Activated CD4-positive, CD25-positive, alpha-beta regulatory T cell treated with anti-CD3 and anti-CD28 coated beads, Interleukin-2, amount 50 U/mL, for 24 hours (primary cell): ENCODE results near the gene TOM1.
"Not testable (repeated sequence)": the region's sequence is repeated elsewhere in the genome, so short reads cannot be mapped to it uniquely, and the experiment has no call there.

Source experiments
- ATAC-seq, 2 donors: fragments of 150-1000 bp; cut with Tn5 transposase; one replicate each; pipeline ENCODE4 v1.10.0; 2021; ENCODE audit warnings: mild to moderate bottlenecking in 1 of 2, moderate library complexity in 1 of 2

TOM1 gene

GRCh38 chr22:35346596-35347220, 47.0 kb downstream of the TOM1 start:
- no peak for ATAC-seq

GRCh38 chr22:35347462-35347861, 47.8 kb downstream of the TOM1 start:
- ATAC-seq = no peak

GRCh38 chr22:35348026-35348590, 48.4 kb downstream of the TOM1 start:
- ATAC-seq = no peak

- ATAC-seq = no peak
Observed at GRCh38 chr22:35348703-35349102, 49.0 kb downstream of the TOM1 start.

GRCh38 chr22:35349368-35349703, 49.6 kb downstream of the TOM1 start:
- no peak for ATAC-seq

- ATAC-seq = no peak
Observed at GRCh38 chr22:35349704-35350538, 50.2 kb downstream of the TOM1 start.

- peak; percentile 85 to 88 for ATAC-seq
Observed at GRCh38 chr22:35350539-35351503, 51.1 kb downstream of the TOM1 start.

GRCh38 chr22:35352214-35353111, 52.8 kb downstream of the TOM1 start:
- peak; percentile 63 to 68 for ATAC-seq

- no peak for ATAC-seq
Observed at GRCh38 chr22:35353318-35353717, 53.6 kb downstream of the TOM1 start.

GRCh38 chr22:35354068-35354467, 54.4 kb downstream of the TOM1 start:
- no peak for ATAC-seq

- ATAC-seq = no peak
Observed at GRCh38 chr22:35357883-35358621, 58.4 kb downstream of the TOM1 start.

- no peak for ATAC-seq
Observed at GRCh38 chr22:35359380-35360065, 59.8 kb downstream of the TOM1 start.

GRCh38 chr22:35361001-35361558, 61.4 kb downstream of the TOM1 start:
- ATAC-seq = no peak

GRCh38 chr22:35363566-35364086, 63.9 kb downstream of the TOM1 start:
- no peak for ATAC-seq

- ATAC-seq = not testable (repeated sequence)
Observed at GRCh38 chr22:35364230-35364629, 64.5 kb downstream of the TOM1 start.

- no peak for ATAC-seq
Observed at GRCh38 chr22:35367331-35367886, 67.7 kb downstream of the TOM1 start.

- no peak for ATAC-seq
Observed at GRCh38 chr22:35368386-35368785, 68.7 kb downstream of the TOM1 start.

GRCh38 chr22:35369996-35370395, 70.3 kb downstream of the TOM1 start:
- no peak for ATAC-seq

GRCh38 chr22:35373781-35374180, 74.1 kb downstream of the TOM1 start:
- no peak for ATAC-seq
